Tibial nerve (tissue), 4 donors: ENCODE results near the gene SCCPDH.

ENCODE experiments used
- CTCF ChIP-seq, 5 experiments: fragments of 200-600 bp in 3 of 5; fragments of 450-650 bp in 2 of 5; sonication (generic) in 3 of 5; IDR thresholded peaks; one replicate each; pipeline ENCODE4 v1.5.1; 2016 to 2019; ENCODE audit warnings: antibody characterized with exemption in 5 of 5, mild to moderate bottlenecking in 3 of 5, moderate library complexity in 2 of 5
- EP300 ChIP-seq, 2 donors: sonication (generic); formaldehyde crosslinking; IDR thresholded peaks; one replicate each; pipeline ENCODE4 v1.6.1; 2017; ENCODE audit warnings: antibody characterized with exemption in 2 of 2, mild to moderate bottlenecking in 1 of 2

DNA sequence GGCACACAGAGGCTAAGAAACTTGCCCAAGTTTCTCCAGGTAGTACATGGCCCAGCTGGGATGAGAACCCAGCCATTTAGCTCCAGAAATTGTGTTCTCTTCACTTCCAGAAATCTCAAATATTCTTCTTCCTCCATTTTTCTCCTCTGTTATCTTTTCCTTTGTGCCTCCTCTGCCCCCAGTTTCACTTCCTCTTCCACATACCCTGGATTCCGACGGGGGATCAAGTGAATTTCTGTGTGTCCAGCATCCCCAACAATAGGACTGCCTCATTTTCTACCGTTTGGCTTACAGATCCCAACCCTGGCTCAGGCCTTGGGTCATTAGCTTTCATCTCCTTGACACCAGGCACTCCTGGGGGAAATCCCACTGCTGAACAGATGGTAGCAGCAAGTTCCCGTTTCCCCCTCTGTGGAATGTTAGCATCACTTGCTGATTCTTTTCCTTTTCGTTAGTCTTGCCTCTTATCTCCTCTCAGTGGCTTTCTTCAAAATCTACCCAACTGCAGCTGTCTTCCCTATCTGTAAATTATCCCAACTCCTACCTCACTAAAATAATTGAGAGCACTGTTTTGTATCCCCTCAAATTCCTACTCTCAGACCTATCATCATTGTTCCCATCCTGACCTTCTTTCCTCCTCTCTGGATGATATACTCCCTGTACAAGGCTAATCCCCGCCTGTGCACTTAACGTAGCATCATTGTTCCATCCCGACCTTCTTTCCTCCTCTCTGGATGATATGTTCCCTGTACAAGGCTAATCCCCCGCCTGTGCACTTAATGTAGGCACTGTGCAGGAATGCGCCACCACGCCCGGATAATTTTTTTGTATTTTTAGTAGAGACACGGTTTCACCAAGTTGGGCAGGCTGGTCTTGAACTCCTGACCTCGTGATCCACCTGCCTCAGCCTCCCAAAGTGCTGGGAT lies 36.5 kb downstream of the SCCPDH start:
- no peak for TF ChIP-seq CTCF (IDR thresholded peaks at IDR 0.05)
- no peak for TF ChIP-seq EP300 (IDR thresholded peaks at IDR 0.05)
